ENCODE results near the gene EPAS1. TPM values are rescaled to one million over a fixed set of nuclear protein-coding genes. Genes with fewer than 3 reads are reported as not detected.
A peak's percentile ranks its signal among the peaks of the same experiment; 100 is the strongest.

EPAS1 gene
- total and polyA plus RNA-seq, 9 of the 15 experiments (the other 6 are each of a cell fraction or from before 2014, with no cell fraction given): 0.25 to 11.2 (median 4.1) TPM

DNA sequence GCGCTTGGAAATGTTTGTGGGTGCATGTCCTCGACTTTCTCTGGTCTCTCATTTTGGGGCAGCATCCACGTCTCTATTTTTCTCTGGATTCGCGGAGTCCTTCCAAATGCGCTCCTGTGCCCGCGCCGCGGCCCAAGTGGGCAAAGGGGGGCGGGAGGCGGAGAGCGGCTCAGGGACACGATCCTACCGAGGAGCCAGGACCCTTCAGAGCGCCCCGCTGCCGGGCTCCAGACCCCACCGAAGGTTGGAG is 990 bp downstream of the EPAS1 start:
- Histone ChIP-seq H4K20me1 (replicated peaks; ENCODE audit: control insufficient read depth, insufficient read depth, low read length) (peaks cover 8% of the 10 kb centered on the region), H3K4me2 (ENCODE audit: insufficient read depth, low read length) (peak overlapping the region; percentile 80), H3K4me1 (replicated peaks in 1 of 2; ENCODE audit: control insufficient read depth in 2 of 2, insufficient read depth in 2 of 2, low read length in 2 of 2) (peaks cover 16 to 39% of the 10 kb centered on the region in 2 experiments), H3K9me3 (replicated peaks; ENCODE audit: control insufficient read depth, insufficient read depth, low read depth, low read length) (no peaks in the 10 kb centered on the region), H3K27me3 (ENCODE audit: control insufficient read depth in 2 of 2, insufficient read depth in 2 of 2, low read length in 2 of 2) (peaks cover 5 to 13% of the 10 kb centered on the region in 2 experiments; a peak in 3 of 5 replicates), H3K9ac (ENCODE audit: insufficient read depth in 1 of 2, low read depth in 2 of 2, low read length in 2 of 2) (peak overlapping the region; percentile 56 to 91; a peak in 3 of 4 replicates), H3K27ac (ENCODE audit: extremely low read depth, low read depth, low read length) (peak overlapping the region; percentile 66; the same call in 2 of the 3 replicates), H3K9me1 (ENCODE audit: control insufficient read depth, insufficient read depth, low read length) (peaks cover 4% of the 10 kb centered on the region), H3K79me2 (ENCODE audit: control insufficient read depth, insufficient read depth, low read length) (no peaks in the 10 kb centered on the region; the same call in 2 of the 3 replicates), H2AFZ (ENCODE audit: low read depth, low read length) (peak overlapping the region; percentile 89), H3K36me3 (ENCODE audit: control insufficient read depth, insufficient read depth, low read length) (no peaks in the 10 kb centered on the region), H3K4me3 (peak overlapping the region; percentile 56)
- no peak for FAIRE-seq
- TF ChIP-seq ZNF75A (CRISPR knock-in tag; IDR thresholded peaks at IDR 0.05): no peak
- TF ChIP-seq ZFX (CRISPR knock-in tag; IDR thresholded peaks at IDR 0.05): peak; percentile 13; the same call in 1 of the 2 replicates
- TF ChIP-seq SMARCA5 (IDR thresholded peaks at IDR 0.05): no peak
- TF ChIP-seq, protein P1, sequence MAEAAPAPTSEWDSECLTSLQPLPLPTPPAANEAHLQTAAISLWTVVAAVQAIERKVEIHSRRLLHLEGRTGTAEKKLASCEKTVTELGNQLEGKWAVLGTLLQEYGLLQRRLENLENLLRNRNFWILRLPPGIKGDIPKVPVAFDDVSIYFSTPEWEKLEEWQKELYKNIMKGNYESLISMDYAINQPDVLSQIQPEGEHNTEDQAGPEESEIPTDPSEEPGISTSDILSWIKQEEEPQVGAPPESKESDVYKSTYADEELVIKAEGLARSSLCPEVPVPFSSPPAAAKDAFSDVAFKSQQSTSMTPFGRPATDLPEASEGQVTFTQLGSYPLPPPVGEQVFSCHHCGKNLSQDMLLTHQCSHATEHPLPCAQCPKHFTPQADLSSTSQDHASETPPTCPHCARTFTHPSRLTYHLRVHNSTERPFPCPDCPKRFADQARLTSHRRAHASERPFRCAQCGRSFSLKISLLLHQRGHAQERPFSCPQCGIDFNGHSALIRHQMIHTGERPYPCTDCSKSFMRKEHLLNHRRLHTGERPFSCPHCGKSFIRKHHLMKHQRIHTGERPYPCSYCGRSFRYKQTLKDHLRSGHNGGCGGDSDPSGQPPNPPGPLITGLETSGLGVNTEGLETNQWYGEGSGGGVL (CRISPR knock-in tag; IDR thresholded peaks at IDR 0.05): no peak
- peak; percentile 25 for TF ChIP-seq RBBP5 (IDR thresholded peaks at IDR 0.05; ENCODE audit: borderline replicate concordance, insufficient read depth, low read length, poor library complexity, severe bottlenecking)
- TF ChIP-seq, protein P2, sequence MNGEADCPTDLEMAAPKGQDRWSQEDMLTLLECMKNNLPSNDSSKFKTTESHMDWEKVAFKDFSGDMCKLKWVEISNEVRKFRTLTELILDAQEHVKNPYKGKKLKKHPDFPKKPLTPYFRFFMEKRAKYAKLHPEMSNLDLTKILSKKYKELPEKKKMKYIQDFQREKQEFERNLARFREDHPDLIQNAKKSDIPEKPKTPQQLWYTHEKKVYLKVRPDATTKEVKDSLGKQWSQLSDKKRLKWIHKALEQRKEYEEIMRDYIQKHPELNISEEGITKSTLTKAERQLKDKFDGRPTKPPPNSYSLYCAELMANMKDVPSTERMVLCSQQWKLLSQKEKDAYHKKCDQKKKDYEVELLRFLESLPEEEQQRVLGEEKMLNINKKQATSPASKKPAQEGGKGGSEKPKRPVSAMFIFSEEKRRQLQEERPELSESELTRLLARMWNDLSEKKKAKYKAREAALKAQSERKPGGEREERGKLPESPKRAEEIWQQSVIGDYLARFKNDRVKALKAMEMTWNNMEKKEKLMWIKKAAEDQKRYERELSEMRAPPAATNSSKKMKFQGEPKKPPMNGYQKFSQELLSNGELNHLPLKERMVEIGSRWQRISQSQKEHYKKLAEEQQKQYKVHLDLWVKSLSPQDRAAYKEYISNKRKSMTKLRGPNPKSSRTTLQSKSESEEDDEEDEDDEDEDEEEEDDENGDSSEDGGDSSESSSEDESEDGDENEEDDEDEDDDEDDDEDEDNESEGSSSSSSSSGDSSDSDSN (IDR thresholded peaks at IDR 0.05; ENCODE audit: borderline replicate concordance in 1 of 2, low read depth in 2 of 2, low read length in 2 of 2): peak in 1 of 2 experiments; percentile 25; a peak in 1 of 4 replicates
- 0 out of 2 replicates have a peak, but pooled peaks have one; percentile 4 for TF ChIP-seq PHF8 (IDR thresholded peaks at IDR 0.05; ENCODE audit: borderline replicate concordance, low read length)
- TF ChIP-seq TARDBP (IDR thresholded peaks at IDR 0.05): no peak
- peak; percentile 17 for TF ChIP-seq HMGN3 (IDR thresholded peaks at IDR 0.05; ENCODE audit: borderline replicate concordance, extremely low read depth, insufficient read length, low read depth, low read length)
- TF ChIP-seq ZNF780A (CRISPR knock-in tag; IDR thresholded peaks at IDR 0.05): no peak
- peak; percentile 53; the same call in 1 of the 2 replicates for TF ChIP-seq RBFOX2 (IDR thresholded peaks at IDR 0.05; ENCODE audit: low read depth, low read length)
- no peak for ATAC-seq
- DNase-seq (ENCODE audit: extremely low read depth in 1 of 4, low spot score in 3 of 4): no peak
- intact Hi-C loops (cut with micrococcal nuclease) (loop anchor here (1.0 to 10.0 kb wide), 3 partner anchors 42 to 283 kb away; no protein-coding TSS in a partner anchor), in situ Hi-C loops (cut with MboI) (loop anchor here (5.0 kb wide), 1 partner anchor 69 kb away; no protein-coding TSS in a partner anchor)
- whole genome bisulfite sequencing (ENCODE audit: insufficient coverage, low coverage, missing lambda C conversion rate): 10% methylated on average over 13 of the region's 19 CpGs
- POLR2A ChIA-PET: interaction anchor here (0.5 to 2.2 kb wide), 5 partner anchors 15 to 239 kb away, joined by 3 to 7 read pairs (median 3); no protein-coding TSS in a partner anchor
- no TSS peak for BruUV-seq (replicated peaks)
- CTCF ChIA-PET (ENCODE audit: low intra/inter-chr PET ratio): interaction anchor here (1.2 to 2.0 kb wide), 2 partner anchors 66 to 67 kb away, joined by 4 to 7 read pairs; no protein-coding TSS in a partner anchor
